Uterus (tissue), 2 donors: ENCODE measurements around the gene ZNF584.

Experiments
- POLR2A ChIP-seq, 2 donors: fragments of 450-650 bp; IDR thresholded peaks; one replicate each; pipeline ENCODE4 v1.6.1; 2016; ENCODE audit warnings: antibody characterized with exemption in 2 of 2, mild to moderate bottlenecking in 1 of 2, moderate library complexity in 1 of 2
- TF ChIP-seq, protein P1 (sequence below), 4 experiments: fragments of 200-600 bp in 2 of 4; fragments of 450-650 bp in 2 of 4; sonication (generic) in 2 of 4; IDR thresholded peaks; one replicate each; pipeline ENCODE4 v1.5.1; 2016 to 2019; ENCODE audit warnings: antibody characterized with exemption in 4 of 4, mild to moderate bottlenecking in 2 of 4, moderate library complexity in 1 of 4

DNA sequence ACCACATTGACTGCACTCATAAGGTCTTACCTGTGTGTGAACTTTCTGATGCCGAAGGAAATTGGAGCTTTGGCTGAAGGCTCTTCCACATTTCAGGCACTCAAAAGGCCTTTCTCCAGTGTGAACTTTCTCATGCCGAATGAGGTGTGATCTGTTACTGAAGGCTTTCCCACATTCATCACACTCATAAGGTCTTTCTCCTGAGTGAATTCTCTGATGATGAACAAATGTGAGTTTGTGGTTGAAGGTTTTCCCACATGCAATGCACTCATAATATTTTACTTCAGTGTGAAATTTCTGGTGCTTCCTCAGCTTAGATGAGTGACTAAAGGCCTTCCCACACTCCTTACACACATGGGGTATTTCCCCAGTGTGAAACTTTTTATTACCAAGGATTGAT, 25.8 kb downstream of the ZNF584 start:
- TF ChIP-seq, protein P1, sequence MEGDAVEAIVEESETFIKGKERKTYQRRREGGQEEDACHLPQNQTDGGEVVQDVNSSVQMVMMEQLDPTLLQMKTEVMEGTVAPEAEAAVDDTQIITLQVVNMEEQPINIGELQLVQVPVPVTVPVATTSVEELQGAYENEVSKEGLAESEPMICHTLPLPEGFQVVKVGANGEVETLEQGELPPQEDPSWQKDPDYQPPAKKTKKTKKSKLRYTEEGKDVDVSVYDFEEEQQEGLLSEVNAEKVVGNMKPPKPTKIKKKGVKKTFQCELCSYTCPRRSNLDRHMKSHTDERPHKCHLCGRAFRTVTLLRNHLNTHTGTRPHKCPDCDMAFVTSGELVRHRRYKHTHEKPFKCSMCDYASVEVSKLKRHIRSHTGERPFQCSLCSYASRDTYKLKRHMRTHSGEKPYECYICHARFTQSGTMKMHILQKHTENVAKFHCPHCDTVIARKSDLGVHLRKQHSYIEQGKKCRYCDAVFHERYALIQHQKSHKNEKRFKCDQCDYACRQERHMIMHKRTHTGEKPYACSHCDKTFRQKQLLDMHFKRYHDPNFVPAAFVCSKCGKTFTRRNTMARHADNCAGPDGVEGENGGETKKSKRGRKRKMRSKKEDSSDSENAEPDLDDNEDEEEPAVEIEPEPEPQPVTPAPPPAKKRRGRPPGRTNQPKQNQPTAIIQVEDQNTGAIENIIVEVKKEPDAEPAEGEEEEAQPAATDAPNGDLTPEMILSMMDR (IDR thresholded peaks at IDR 0.05), result no peak
- no peak for TF ChIP-seq POLR2A (IDR thresholded peaks at IDR 0.05)
